Fibroblast of lung (primary cell): ENCODE data around the gene BBS2.

Source experiments
- CTCF ChIP-seq, 2 donors: IDR thresholded peaks in 1 of 2; conservative IDR thresholded peaks in 1 of 2; 1 replicate in 1 of 2; 2 replicates in 1 of 2; pipeline ENCODE4 v1.5.1; 2011 to 2012; ENCODE audit warnings: low read length in 2 of 2, control low read depth in 1 of 2, inconsistent platforms in 1 of 2, low read depth in 1 of 2, mild to moderate bottlenecking in 1 of 2
- EZH2 ChIP-seq: IDR thresholded peaks from 2 replicates; pipeline ENCODE4 v1.5.1; 2012; ENCODE audit warnings: low read length, control low read depth, mild to moderate bottlenecking; ENCODE audit errors: missing control alignments

DNA sequence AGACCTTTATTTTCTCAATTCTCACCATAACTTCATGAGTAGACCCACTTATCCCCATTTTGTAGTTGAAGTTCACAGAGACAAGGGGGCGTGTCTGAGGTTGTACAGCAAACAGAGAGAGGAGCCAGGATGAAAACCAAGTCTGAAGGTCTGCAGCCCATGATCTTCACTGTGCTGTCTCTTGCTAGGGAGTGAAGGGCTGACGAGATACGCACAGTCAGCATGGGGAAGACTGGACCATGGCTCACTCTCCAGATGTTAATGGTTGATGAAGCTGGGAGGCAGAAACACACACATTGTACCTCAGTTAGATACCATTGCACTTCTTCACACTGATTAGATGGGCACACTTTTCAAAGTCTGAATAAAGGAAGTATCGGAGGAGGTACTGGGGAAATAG, 39.3 kb upstream of the BBS2 start:
- no peak for TF ChIP-seq CTCF (conservative IDR thresholded peaks at IDR 0.05 in 1 of 2, IDR thresholded peaks at IDR 0.05 in 1 of 2; ENCODE audit: low read depth in 1 of 2, low read length in 2 of 2)
- no peak for TF ChIP-seq EZH2
